Muscle layer of duodenum (tissue), 2 donors: ENCODE measurements around the gene GPR143.
"Not testable (repeated sequence)": the region's sequence is repeated elsewhere in the genome, so short reads cannot be mapped to it uniquely, and the experiment has no call there.

ENCODE experiments used
- H3K27ac ChIP-seq: one replicate; pipeline ENCODE4 v1.7.0; 2013; ENCODE audit warnings: mild to moderate bottlenecking, low read length
- H3K27me3 ChIP-seq: one replicate; pipeline ENCODE4 v1.7.0; 2013; ENCODE audit warnings: low read depth, mild to moderate bottlenecking, control low read depth, low read length
- H3K36me3 ChIP-seq, 2 donors: one replicate each; pipeline ENCODE4 v1.7.0; 2013; ENCODE audit warnings: low read length in 2 of 2, control low read depth in 1 of 2, mild to moderate bottlenecking in 1 of 2; ENCODE audit not compliant: insufficient read depth in 2 of 2, control insufficient read depth in 1 of 2
- H3K4me1 ChIP-seq, 2 donors: one replicate each; pipeline ENCODE4 v1.7.0; 2013; ENCODE audit warnings: low read length in 2 of 2, mild to moderate bottlenecking in 2 of 2, control low read depth in 1 of 2, moderate library complexity in 1 of 2; ENCODE audit not compliant: insufficient read depth in 2 of 2, control insufficient read depth in 1 of 2
- H3K4me3 ChIP-seq, 2 donors: one replicate each; pipeline ENCODE4 v1.7.0; 2013; ENCODE audit warnings: low read length in 2 of 2, low read depth in 1 of 2, mild to moderate bottlenecking in 1 of 2
- H3K9me3 ChIP-seq, 2 donors: one replicate each; pipeline ENCODE4 v1.7.0; 2013; ENCODE audit warnings: low read length in 2 of 2, control low read depth in 1 of 2, mild to moderate bottlenecking in 1 of 2; ENCODE audit not compliant: control insufficient read depth in 1 of 2
- donor health status: healthy.

The GPR143 gene

DNA sequence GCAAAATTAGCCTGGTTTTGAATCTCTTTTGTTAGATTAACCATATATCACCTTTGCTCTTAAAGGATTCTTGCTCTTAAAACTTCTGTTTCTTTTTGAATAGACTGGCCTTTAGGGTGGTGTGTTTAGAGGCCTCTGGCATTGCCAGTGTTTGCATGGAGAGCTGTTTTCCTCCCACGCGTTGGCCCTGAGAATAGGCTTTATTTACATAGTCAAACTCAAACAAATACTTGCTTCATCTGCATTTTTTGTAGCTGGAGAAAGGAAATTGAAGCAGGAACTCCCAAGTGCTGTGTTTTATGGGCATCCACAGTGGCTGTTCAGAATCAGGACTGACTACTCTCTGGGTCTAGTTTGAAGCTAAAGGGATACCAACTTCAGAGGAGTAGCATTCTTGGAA, 23.3 kb upstream of the GPR143 start:
- Histone ChIP-seq H3K4me1 (peaks cover 0 to 4% of the 10 kb centered on the region in 2 donors), H3K36me3 (no peaks in the 10 kb centered on the region), H3K9me3 (no peaks in the 10 kb centered on the region), H3K27me3 (no peaks in the 10 kb centered on the region), H3K4me3 (no peak overlapping the region), H3K27ac (no peak overlapping the region)

DNA sequence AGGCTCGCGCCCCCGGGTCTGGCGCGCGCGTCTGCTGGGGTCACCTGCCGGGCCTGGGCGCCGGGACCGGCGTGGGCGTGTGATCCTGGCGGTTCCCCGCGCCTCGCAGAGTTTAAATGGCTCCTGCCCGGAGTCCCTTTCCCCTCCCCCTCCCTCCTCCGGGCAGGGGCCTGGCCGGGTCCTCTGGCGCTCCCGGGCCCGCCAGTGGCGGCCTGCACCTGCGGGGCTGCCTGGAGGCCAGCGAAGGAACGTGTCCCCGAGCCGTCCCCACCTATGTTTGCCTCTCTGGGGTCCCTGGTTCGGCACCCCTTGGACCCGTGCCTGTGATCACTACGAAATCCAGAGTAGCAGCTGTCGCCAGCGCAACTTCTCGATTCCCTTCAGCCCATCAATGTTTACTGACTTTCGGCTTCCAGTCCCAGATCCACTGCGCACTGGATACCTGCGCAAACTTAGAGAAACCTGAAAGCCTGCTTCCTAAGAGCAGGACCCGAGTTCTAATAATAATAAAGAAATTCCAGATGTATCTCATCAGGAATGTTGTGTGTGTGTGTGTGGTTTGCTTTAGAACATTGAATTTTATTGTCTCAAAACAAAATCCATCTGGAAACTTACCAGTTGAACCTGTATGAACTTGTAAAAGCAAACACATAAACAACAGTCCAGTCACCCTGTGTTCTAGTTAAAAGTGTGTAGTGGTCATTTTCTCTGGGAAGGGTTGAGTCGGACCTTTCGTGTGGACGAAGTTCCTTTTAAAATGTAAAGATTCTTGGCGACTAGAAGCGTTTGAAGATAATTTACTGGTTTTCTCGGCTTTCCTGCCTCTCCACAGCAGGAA, 21.4 kb upstream of the GPR143 start:
- H3K9me3 ChIP-seq, result no peaks in the 10 kb centered on the region
- peaks cover 0 to 4% of the 10 kb centered on the region in 2 donors for H3K4me1 ChIP-seq
- no peaks in the 10 kb centered on the region for H3K27me3 ChIP-seq
- H3K36me3 ChIP-seq, result no peaks in the 10 kb centered on the region
- peak overlapping the region; percentile 37 to 52 for H3K4me3 ChIP-seq
- no peak overlapping the region for H3K27ac ChIP-seq

GRCh38 chrX:9785944-9786797, 20.5 kb upstream of the GPR143 start, which contains the start of gene SHROOM2:
Gene SHROOM2, plus strand, starts transcription at chrX:9786429. Its CDS starts 117 bp downstream, at chrX:9786546.
- Histone ChIP-seq H3K4me1 (peaks cover 0 to 4% of the 10 kb centered on the region in 2 donors), H3K27ac (no peak within 1 kb of the TSS), H3K4me3 (peak within 1 kb of the TSS; percentile 37 to 52), H3K9me3 (no peaks in the 10 kb centered on the region), H3K36me3 (no peaks in the 10 kb centered on the region), H3K27me3 (no peaks in the 10 kb centered on the region)

DNA sequence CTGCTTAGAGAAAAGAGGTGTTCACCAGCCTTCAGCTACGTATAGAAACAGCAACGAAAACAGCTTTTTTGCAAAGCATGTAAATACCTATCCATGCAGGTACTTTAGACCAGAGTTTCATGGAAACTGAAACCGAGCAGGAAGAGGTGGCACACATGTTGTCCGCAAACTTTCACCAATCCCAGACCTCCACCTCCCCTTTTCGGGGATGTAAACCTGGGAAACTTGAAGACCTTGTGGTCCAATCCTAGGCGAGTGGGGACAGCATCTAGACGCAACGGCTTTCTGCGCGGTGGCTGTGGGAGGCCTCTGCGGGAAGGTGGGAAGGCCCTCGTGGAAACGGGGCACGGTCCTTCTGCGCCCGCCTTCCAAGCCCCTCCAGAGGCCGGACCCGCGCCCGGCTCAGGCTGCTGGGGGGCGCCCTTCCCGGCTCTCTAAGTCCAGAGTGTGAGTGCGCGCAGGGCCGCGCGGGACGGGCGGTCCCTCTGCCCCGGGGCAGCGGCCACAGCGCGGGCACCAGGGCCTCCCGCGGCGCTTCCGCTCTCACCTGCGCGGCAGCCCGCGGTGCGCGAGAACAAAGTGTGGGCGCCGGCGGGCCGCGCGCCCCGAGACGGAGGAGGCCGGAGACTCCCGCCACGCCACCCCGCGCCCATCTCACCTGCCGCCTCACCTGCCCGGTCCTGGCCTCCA, 19.8 kb upstream of the GPR143 start:
- H3K4me1 ChIP-seq, result peaks cover 0 to 4% of the 10 kb centered on the region in 2 donors
- no peak overlapping the region for H3K4me3 ChIP-seq
- no peaks in the 10 kb centered on the region for H3K36me3 ChIP-seq
- H3K27ac ChIP-seq, result no peak overlapping the region
- no peaks in the 10 kb centered on the region for H3K9me3 ChIP-seq
- H3K27me3 ChIP-seq, result no peaks in the 10 kb centered on the region

GRCh38 chrX:9784332-9784731, 18.7 kb upstream of the GPR143 start:
- Histone ChIP-seq H3K9me3 (no peaks in the 10 kb centered on the region), H3K4me1 (peaks cover 0 to 4% of the 10 kb centered on the region in 2 donors), H3K4me3 (no peak overlapping the region), H3K27ac (no peak overlapping the region), H3K27me3 (no peaks in the 10 kb centered on the region), H3K36me3 (no peaks in the 10 kb centered on the region)

DNA sequence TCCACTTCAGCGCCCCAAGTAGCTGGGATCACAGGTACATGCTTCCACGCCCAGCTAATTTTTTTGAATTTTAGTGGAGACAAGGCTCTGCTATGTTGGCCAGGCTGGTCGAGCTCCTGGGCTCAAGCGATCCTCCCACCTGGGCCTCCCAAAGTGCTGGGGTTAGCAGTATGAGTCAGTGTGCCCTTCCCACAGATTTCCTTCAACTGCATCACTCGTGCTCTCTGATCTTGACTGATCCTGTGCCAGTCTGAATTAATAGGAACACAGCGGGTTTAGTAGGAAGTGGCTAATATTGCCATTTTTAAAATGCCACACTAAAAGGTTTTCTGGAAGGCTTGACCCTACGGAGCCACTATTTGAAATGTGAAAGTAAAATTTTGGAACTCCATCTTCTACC, 16.3 kb upstream of the GPR143 start:
- Histone ChIP-seq H3K4me1 (peaks cover 0 to 4% of the 10 kb centered on the region in 2 donors), H3K27me3 (no peaks in the 10 kb centered on the region), H3K4me3 (no peak overlapping the region), H3K27ac (no peak overlapping the region), H3K9me3 (no peaks in the 10 kb centered on the region), H3K36me3 (no peaks in the 10 kb centered on the region)

DNA sequence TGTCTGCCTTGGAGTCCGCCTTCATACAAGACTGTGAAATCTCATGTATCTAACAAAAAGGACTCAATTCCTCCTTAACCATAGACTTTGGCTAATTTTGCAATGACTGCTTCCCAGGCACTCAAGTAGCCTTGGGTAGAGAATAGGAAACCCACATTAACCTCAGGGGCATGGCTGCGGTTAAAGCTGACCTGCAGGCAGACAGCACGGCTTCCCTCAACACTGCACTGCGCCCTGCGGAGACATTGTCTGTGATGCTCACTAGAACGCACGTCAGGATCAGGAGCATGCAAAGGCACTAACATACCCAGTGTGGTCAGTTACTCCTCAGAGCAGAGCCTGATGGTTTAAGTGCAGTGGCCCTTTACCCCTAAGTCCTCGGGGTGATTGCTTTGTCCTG, 10.3 kb upstream of the GPR143 start:
- no peaks in the 10 kb centered on the region for H3K4me1 ChIP-seq
- H3K36me3 ChIP-seq, result no peaks in the 10 kb centered on the region
- no peak overlapping the region for H3K4me3 ChIP-seq
- no peaks in the 10 kb centered on the region for H3K9me3 ChIP-seq
- no peaks in the 10 kb centered on the region for H3K27me3 ChIP-seq
- no peak overlapping the region for H3K27ac ChIP-seq

DNA sequence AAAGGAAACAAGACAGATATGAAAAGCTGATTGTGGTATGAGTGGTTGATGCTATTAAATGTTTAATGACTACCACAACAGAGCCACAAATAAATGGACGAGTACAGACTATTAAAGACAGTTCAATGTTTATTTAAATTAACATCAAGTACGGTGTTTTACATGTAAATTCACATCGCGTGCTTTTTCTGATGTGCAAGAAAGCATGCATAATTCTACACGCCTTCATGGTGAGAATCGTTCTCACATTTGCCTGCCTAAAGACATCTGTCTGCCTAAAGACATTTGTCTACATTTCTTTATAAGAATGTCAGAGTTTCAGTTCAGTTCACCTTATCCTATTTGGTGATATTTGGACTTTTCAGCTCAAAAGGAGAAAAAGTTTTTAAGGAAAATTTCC, 7.3 kb upstream of the GPR143 start:
- Histone ChIP-seq H3K4me1 (no peaks in the 10 kb centered on the region), H3K27me3 (no peaks in the 10 kb centered on the region), H3K36me3 (no peaks in the 10 kb centered on the region), H3K4me3 (no peak overlapping the region), H3K27ac (no peak overlapping the region), H3K9me3 (no peaks in the 10 kb centered on the region)

DNA sequence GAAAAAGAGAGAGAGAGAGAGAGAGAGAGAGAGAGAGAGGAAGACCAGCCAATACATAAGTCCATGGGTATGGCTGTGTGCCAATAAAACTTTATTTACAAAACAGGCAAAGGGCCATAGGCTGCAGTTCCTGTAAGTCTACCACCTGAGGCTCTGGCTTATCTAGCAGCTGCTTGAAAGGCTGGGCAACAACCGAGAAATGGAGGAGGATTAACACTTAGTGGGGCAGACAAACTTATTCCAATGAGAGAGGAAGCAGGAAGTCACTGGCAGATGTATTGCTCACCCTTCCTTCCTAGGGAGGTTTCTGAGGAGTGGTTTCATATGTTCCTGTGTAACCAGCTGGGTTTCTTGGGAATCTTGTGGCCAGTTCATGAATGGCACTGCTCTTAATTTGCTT, 4.7 kb upstream of the GPR143 start:
- Histone ChIP-seq H3K4me3 (no peak overlapping the region), H3K9me3 (no peaks in the 10 kb centered on the region), H3K27me3 (no peaks in the 10 kb centered on the region), H3K36me3 (no peaks in the 10 kb centered on the region), H3K4me1 (no peaks in the 10 kb centered on the region), H3K27ac (no peak overlapping the region)

GRCh38 chrX:9768321-9768839, 2.7 kb upstream of the GPR143 start:
- not testable (repeated sequence) for H3K27ac ChIP-seq, H3K27me3 ChIP-seq, H3K4me1 ChIP-seq, H3K4me3 ChIP-seq, H3K36me3 ChIP-seq, H3K9me3 ChIP-seq

DNA sequence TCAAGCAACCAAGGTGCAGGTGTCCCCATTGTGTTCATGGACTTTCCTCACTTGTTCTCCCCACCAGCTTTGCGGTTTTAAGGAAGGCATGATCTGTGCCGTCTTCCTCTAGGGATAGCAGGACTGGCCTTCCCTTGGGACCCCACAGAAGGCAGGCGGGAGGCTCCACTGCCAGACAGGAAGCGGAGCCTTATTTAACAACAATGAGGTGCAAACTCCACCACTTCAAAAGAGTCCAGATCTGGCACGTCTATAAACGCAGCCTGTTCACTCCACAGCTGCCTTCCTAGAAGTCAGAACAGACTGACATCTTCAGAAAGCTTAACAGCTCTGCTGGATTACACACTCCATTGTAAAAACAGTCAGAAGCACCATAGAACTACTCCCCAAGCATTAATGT, 1.7 kb upstream of the GPR143 start:
- no peak overlapping the region for H3K27ac ChIP-seq
- H3K4me3 ChIP-seq, result no peak overlapping the region
- H3K9me3 ChIP-seq, result no peaks in the 10 kb centered on the region

More for the DNA sequence above, 1.7 kb upstream of the GPR143 start:
- Histone ChIP-seq H3K4me1 (no peaks in the 10 kb centered on the region), H3K36me3 (no peaks in the 10 kb centered on the region), H3K27me3 (no peaks in the 10 kb centered on the region)
